Stimulated activated effector memory CD8-positive, alpha-beta T cell treated with anti-CD3 and anti-CD28 coated beads, Interleukin-12 subunit alpha, Interleukin-12 subunit beta, amount 100 ng/mL, for 72 hours (primary cell): ENCODE results near the gene CD84.
"Not testable (repeated sequence)": the region's sequence is repeated elsewhere in the genome, so short reads cannot be mapped to it uniquely, and the experiment has no call there.

Experiments used
- ATAC-seq: fragments of 150-1000 bp; cut with Tn5 transposase; 2 replicates; pipeline ENCODE4 v1.10.0; 2021
- DNase-seq, 2 donors: peaks; one replicate each; pipeline ENCODE4 v3.0.0; 2021 to 2022; ENCODE audit warnings: low spot score in 2 of 2
- H3K27ac Mint-ChIP-seq: one replicate; pipeline ENCODE4 v1.8.0; 2022; ENCODE audit warnings: mild to moderate bottlenecking, mixed read lengths
- H3K36me3 Mint-ChIP-seq: one replicate; pipeline ENCODE4 v1.8.0; 2022; ENCODE audit warnings: mild to moderate bottlenecking, mixed read lengths
- H3K4me1 Mint-ChIP-seq: one replicate; pipeline ENCODE4 v1.8.0; 2022; ENCODE audit warnings: mixed read lengths
- H3K4me3 Mint-ChIP-seq: one replicate; pipeline ENCODE4 v1.8.0; 2022; ENCODE audit warnings: mild to moderate bottlenecking, mixed read lengths
- H3K9me3 Mint-ChIP-seq: one replicate; pipeline ENCODE4 v1.8.0; 2022; ENCODE audit warnings: mixed read lengths

Gene CD84

DNA sequence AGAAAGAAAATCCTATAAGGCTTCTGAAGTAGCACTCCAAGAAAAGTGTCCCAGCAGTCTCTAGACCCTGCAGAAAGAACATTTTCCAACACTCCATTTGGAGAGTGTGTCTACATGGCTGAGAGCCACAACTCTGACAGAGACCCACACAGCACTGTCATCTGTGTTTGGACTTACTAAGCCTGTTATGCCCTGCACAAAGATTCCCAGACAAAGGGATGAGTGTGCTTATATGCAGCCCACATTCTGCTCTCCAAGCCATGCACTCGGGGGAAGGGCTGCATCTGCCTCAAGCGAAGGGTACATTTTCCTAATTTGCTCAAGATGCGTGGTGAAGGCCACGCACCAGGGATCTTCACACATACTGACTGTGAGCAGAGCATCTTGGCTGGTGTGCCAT, 31.9 kb downstream of the CD84 start:
- no peak for ATAC-seq
- Mint-ChIP-seq H3K4me3 (no peak overlapping the region), H3K27ac (peak overlapping the region; percentile 9), H3K36me3 (peaks cover 21% of the 10 kb centered on the region), H3K4me1 (peaks cover 16% of the 10 kb centered on the region), H3K9me3 (no peaks in the 10 kb centered on the region)
- DNase-seq = no peak

DNA sequence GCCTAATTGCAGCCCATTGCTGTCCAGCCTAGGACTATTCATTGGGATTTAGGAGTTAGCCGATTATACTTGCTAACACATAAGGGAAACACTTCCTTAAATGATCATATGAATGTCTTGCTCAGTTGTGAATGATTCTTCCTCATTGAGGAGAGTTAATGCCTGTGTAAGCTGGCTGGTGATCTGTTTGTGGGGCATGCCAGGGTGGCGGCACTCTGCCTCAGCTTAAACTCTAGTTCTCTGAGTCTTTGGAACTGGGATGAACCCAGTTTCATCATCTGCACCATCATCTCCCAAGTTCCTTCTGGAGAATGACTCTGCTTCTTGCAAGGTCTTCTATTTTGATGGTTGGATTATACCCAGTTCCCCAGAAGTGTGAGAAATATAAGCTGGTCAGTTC, 32.4 kb downstream of the CD84 start:
- Mint-ChIP-seq H3K4me1 (peaks cover 19% of the 10 kb centered on the region), H3K27ac (peak overlapping the region; percentile 9), H3K9me3 (no peaks in the 10 kb centered on the region), H3K36me3 (peaks cover 19% of the 10 kb centered on the region), H3K4me3 (no peak overlapping the region)
- DNase-seq (no peak), ATAC-seq (no peak)

DNA sequence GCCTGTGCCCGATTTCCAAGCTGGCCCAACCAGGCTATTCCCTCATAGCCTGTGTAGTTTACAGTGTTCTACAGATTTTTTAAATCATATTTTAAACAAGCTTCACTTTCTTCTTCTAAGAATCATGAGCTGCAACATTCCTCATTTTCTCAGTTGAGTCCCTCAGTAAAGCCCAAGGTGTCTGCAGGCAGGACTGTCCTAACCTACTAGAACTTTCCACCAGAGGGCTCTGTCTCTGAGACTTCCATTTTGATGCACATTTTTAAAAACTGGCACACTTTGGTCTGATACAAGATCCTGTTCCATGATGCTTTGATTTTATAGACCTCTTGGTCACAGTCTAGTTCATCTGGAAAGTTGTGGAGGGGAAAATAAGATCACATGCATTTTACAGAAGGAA, 34.6 kb downstream of the CD84 start:
- no peaks in the 10 kb centered on the region for H3K9me3 Mint-ChIP-seq
- peaks cover 42% of the 10 kb centered on the region for H3K4me1 Mint-ChIP-seq
- ATAC-seq (peak; percentile 52), DNase-seq (no peak)
- H3K27ac Mint-ChIP-seq = peak overlapping the region; percentile 73
- H3K36me3 Mint-ChIP-seq = peaks cover 12% of the 10 kb centered on the region
- no peak overlapping the region for H3K4me3 Mint-ChIP-seq

DNA sequence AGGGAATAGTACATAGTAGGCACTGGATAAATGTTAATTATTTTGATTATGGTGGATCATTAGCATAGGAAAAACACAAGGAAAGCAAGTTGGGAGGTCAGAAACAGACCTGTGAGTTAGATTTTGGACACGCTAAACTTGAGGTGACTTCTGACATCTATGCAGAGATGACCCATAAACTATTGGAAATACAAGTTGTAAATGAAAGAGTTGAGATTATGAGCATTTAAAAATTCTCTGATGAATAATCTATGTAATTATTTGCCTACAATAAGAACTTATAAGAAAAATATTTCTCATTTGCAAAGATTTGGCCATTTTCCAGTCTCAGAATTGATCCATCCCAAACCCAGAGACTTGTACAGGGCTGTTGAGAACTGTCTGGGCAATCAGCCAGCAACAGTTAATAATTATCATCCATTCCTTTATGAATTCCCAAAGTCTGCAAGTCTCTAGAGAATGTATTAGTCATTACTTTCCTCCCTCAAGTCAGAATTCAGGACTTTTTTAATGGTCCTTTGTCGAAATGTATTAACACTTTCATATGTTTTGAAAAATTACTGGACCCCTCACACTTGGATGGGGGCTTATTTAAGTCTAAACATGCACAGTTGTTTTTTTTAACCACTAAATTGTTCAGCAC, 36.9 kb downstream of the CD84 start:
- Mint-ChIP-seq H3K27ac (peak overlapping the region; percentile 93), H3K36me3 (peaks cover 12% of the 10 kb centered on the region), H3K9me3 (no peaks in the 10 kb centered on the region), H3K4me3 (no peak overlapping the region), H3K4me1 (peaks cover 48% of the 10 kb centered on the region)
- DNase-seq (no peak), ATAC-seq (no peak)

DNA sequence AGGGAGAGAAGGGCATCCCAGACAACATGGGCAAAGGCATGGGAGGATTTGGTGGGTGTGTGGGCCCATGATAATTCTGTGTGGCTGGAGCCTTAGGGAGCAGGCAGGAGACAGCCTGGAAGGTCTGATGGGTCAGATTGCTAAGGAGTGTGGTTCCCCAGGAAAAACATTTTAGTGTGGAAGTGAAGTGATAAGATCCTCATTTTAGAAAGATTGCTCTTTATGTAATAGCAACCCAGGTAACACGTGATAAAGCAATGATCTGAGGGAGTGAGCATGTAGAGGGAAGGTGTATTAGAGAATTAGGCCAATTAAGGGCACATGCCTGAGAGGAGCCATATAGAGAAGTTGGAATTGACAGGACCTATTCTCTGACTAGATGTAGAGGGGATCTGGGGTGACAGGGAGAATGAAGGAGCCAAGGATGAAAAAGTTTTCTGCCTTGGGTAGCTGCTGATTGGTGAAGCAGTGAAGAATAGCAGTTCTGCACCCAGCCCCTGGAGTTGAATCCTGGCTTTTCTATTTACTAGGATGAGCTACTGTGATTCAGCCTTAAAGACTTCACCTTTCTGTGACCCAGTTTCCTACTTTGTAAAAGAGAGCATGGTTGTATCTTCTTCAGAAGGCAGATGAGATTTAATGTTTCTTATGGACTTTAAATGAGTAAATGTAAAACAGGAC, 37.5 kb downstream of the CD84 start:
- Mint-ChIP-seq H3K4me1 (peaks cover 48% of the 10 kb centered on the region), H3K4me3 (no peak overlapping the region), H3K27ac (peak overlapping the region; percentile 93), H3K36me3 (peaks cover 12% of the 10 kb centered on the region), H3K9me3 (no peaks in the 10 kb centered on the region)
- no peak for DNase-seq
- no peak for ATAC-seq

DNA sequence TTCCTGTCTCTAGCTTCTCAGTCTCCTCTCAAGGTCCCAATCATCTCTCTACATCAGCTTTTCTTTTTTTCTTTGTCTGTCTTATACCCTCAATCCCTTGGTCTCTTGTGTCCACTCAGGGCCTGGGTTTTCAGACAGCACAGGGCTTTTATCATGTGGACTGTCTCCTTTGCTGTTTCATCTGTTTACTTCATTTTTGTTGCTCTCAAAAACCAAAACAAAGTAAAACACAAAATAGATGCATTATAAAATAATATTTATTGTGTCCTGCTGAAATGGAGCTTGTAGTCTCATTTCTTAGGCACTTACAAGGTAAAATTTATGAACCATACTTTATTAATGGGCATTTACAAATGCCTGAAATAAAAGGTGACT, 38.5 kb downstream of the CD84 start:
- Mint-ChIP-seq H3K9me3 (peaks cover 5% of the 10 kb centered on the region), H3K36me3 (peaks cover 12% of the 10 kb centered on the region), H3K27ac (peak overlapping the region; percentile 93), H3K4me1 (peaks cover 48% of the 10 kb centered on the region), H3K4me3 (peak overlapping the region; percentile 64)
- DNase-seq = no peak
- no peak for ATAC-seq

DNA sequence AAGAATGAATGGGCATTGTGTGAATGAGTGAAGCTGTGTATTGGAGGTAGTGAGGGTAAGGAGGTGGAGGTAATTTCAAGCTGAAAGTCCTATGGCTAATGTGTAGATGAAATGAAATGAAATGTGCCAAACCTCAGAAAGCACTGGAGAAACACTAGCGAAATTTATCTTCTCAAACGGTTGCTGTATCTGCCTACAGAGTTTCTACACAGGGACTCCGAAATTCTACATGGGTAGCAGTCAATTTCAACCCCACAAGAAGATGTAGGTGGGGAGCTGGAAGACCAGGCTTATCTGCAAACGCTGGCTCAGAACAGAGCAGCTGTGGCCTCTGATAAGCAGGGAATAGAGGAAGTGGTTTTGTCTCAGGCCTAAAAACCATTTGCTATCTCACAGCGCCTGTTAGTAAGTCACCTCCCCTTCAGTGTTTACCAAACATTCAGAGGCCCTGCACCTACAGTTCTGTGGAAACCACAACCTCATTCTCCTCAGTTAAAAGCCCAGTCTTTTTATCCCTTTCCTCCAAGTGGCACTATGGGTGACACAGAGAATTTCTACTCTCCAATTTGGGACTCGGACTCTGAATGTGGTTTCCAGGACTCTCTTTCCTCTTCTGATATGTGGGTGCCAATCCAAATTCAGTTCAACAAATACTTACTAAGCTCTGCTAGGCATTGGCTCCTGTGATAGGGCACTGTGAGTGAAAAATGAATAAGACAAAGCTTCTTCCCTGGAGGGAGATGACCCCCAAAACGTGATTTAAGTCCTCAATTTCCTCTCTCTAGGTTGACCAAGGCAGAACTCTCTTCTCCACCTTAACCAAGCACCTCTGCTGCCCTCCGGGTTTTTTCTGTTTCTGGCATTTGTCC, 39.1 kb downstream of the CD84 start:
- Mint-ChIP-seq H3K4me3 (peak overlapping the region; percentile 64), H3K9me3 (peaks cover 8% of the 10 kb centered on the region), H3K4me1 (peaks cover 47% of the 10 kb centered on the region), H3K27ac (peak overlapping the region; percentile 93), H3K36me3 (peaks cover 12% of the 10 kb centered on the region)
- DNase-seq (peak in 1 of 2 donors; percentile 71), ATAC-seq (peak; percentile 97)

DNA sequence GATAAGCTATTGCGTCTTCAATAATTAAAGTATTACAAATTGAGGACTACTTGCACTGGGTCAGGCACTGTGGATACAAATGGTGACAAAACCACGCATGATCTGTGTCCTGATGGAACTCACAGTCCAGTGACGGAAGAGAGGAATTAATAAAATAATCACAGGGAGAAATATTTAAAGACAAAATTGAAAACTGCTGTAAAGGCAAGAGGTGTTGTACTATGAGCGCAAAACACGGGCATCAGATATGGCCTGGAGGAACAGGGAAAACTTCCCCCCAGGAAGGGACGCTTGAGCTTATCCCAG, 39.7 kb downstream of the CD84 start:
- ATAC-seq = no peak
- Mint-ChIP-seq H3K4me3 (peak overlapping the region; percentile 64), H3K36me3 (peaks cover 12% of the 10 kb centered on the region), H3K9me3 (peaks cover 11% of the 10 kb centered on the region), H3K27ac (peak overlapping the region; percentile 93), H3K4me1 (peaks cover 41% of the 10 kb centered on the region)
- no peak for DNase-seq

DNA sequence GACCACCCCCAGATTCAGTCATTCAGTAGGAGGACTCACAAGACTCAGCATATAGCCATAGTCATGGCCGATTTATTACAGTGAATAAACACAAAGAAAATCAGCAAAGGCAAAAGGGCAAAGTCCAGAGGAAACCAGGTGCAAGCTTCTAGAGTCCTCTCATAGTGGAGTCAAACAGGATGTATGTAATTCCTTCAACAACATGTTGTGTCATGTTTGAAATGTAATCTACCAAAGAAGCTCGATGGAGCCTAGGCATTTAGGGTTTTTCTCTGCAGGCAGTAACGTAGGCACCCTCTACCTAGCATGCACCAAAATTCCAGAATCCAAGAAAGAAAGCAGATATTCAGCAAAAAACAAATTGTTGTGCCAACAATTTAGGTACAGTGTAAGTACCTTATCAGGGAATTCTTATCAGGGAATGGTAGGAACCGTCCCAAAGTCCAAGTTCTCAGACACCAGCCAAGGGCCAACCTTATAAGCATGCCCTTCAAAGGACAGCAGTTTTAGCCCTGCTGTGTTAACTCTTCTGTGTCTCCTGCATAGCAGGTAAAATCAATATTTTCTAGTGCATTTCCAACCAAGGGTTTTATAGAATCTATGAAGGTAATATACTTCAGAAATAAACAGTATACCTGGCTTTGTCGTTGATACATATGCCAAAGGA, 40.2 kb downstream of the CD84 start:
- peak overlapping the region; percentile 93 for H3K27ac Mint-ChIP-seq
- H3K4me3 Mint-ChIP-seq = peak overlapping the region; percentile 64
- peaks cover 9% of the 10 kb centered on the region for H3K36me3 Mint-ChIP-seq
- ATAC-seq (no peak), DNase-seq (no peak)
- peaks cover 40% of the 10 kb centered on the region for H3K4me1 Mint-ChIP-seq
- H3K9me3 Mint-ChIP-seq = peaks cover 11% of the 10 kb centered on the region

DNA sequence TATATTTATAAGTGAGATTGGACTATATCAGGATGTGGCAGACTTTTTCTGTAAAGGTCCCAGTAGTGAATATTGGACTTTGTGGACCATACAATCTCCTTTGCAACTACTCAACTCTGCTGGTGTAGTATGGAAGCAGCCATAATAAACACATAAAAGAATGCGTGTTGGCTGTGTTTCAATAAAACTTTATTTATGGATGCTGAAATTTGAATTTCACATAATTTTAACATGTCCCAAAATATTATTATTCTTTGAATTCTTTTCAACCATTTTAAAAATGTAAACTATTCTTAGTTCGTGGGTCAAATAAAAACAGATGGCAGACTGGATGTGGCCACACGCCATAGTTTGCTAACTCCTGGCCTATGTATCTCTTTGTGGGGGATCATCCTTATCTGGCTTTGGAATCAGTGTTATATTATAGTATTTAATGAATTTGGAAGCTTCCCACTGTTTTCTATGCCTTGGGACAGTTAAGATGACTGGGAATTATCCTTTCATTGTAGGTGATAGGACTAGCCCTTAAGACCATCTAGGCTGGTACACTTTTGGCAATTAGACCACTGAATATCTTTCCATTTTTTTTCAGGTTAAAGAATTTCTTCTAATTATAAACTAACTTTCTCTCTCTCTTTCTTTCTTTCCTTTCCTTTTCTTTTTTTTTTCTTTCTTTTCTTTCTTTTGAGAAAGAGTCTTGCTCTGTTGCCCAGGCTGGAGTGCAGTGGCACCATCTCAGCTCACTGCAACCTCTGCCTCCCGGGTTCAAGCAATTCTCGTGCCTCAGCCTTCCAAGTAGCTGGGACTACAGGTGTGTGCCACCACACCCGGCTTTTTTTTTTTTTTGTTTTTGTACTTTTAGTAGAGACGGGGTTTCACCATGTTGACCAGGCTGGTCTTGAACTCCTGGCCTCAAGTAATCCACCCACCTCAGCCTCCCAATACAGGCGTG, 41.3 kb downstream of the CD84 start:
- H3K4me3 Mint-ChIP-seq = no peak overlapping the region
- H3K27ac Mint-ChIP-seq = no peak overlapping the region

DNA sequence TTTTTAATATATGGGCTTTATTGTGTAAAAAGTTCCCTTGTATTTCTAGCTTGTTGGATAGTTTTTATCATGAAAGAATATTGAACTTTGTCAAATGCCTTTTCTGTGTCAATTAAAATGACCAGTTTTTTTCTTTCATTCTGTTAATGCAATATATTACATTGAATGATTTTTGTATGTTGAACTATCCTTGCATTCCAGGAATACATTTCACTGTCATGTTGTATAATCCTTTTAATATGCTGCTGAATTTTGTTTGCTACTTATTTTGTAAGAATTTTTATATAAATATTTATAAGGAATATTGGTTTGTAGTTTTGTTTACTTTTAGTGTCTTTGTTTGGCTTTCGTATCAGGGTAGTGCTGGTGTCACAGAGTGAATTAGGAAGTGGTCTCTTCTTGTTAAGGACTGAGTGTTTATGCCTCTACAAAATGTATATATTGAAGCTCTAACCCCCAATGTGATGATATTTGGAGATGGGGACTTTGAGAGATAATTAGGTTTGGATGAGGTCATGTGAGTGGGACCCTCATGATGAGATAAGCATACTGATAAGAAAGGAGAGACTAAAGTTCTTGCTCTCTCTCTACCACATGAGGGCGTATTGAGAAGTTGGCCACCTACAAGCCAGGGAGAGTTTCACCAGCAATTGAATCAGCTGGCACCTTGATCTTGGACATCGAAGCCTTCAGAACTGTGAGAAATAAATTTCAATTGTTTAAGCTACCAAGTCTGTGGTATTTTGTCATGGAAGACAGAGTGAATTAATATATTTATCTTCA, 44.3 kb downstream of the CD84 start:
- ATAC-seq (no peak), DNase-seq (no peak)
- Mint-ChIP-seq H3K27ac (no peak overlapping the region), H3K9me3 (peaks cover 11% of the 10 kb centered on the region), H3K4me1 (peaks cover 22% of the 10 kb centered on the region), H3K36me3 (no peaks in the 10 kb centered on the region), H3K4me3 (no peak overlapping the region)

More for the DNA sequence above, 41.3 kb downstream of the CD84 start:
- DNase-seq (no peak), ATAC-seq (no peak)
- H3K36me3 Mint-ChIP-seq = peaks cover 6% of the 10 kb centered on the region
- H3K4me1 Mint-ChIP-seq = peaks cover 40% of the 10 kb centered on the region
- H3K9me3 Mint-ChIP-seq = peaks cover 11% of the 10 kb centered on the region

DNA sequence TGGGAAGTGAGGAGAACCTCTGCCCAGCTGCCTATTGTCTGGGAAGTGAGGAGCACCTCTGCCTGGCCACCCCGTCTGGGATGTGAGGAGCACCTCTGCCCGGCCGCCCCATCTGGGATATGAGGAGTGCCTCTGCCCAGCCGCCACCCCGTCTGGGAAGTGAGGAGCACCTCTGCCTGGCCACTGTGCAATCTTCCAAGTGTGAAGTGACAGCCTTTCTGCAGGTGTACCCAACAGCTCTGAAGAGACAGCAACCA, 46.8 kb downstream of the CD84 start:
- H3K9me3 Mint-ChIP-seq = peaks cover 14% of the 10 kb centered on the region
- H3K4me1 Mint-ChIP-seq = peaks cover 31% of the 10 kb centered on the region
- H3K4me3 Mint-ChIP-seq, ATAC-seq, H3K36me3 Mint-ChIP-seq, H3K27ac Mint-ChIP-seq, DNase-seq: not testable (repeated sequence)

DNA sequence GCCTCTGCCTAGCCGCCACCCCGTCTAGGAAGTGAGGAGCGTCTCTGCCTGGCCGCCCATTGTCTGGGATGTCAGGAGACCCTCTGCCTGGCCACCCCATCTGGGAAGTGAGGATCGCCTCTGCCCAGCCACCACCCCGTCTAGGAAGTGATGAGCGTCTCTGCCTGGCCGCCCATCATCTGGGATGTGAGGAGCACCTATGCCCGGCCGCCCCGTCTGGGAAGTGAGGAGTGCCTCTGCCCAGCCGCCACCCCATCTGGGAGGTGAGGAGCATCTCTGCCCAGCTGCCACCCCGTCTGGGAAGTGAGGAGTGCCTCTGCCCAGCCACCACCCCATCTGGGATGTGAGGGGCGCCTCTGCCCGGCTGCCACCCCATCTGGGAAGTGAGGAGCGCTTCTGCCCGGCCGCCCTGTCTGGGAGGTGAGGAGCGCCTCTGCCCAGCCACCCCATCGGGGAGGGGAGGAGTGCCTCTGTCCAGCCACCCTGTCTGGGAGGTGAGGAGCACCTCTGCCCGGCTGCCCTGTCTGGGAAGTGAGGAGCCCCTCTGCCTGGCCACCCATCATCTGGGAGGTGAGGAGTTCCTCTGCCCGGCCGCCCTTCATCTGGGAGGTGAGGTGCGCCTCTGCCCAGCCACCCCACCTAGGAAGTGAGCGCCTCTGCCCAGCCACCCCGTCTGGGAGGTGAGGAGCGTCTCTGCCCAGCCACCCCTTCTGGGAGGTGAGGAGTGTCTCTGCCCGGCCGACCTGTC, 47.3 kb downstream of the CD84 start:
- peaks cover 14% of the 10 kb centered on the region for H3K9me3 Mint-ChIP-seq
- H3K4me3 Mint-ChIP-seq, DNase-seq, ATAC-seq, H3K36me3 Mint-ChIP-seq, H3K27ac Mint-ChIP-seq: not testable (repeated sequence)
- H3K4me1 Mint-ChIP-seq = peaks cover 36% of the 10 kb centered on the region
